Measurements from ENCODE around the gene SP5. TPM values are rescaled to one million over a fixed set of nuclear protein-coding genes. Genes with fewer than 3 reads are reported as not detected.

The SP5 gene
- total and polyA plus RNA-seq, 4 donors = 0.05 to 1.6 (median 1.2) TPM

DNA sequence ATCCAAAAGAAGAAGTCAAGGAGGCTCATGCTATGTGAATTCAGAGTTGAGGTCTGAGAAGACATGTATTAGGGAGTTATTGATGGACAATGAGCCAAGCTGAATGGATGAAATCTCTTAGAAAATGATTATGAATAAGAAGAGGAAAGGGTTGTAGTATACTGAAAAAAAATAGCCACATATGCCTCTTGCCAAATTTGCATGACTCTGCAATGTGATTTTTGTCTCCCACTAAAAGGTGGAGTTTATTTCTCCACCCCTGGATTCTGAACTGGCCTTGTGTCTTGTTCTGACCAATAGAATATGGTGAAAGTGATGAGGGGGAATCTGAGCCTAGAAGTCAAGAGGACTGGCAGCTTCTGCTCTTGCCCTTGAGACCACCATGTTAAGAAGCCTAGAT lies 46.4 kb downstream of the SP5 start (continued):
- TF ChIP-seq, protein P1, sequence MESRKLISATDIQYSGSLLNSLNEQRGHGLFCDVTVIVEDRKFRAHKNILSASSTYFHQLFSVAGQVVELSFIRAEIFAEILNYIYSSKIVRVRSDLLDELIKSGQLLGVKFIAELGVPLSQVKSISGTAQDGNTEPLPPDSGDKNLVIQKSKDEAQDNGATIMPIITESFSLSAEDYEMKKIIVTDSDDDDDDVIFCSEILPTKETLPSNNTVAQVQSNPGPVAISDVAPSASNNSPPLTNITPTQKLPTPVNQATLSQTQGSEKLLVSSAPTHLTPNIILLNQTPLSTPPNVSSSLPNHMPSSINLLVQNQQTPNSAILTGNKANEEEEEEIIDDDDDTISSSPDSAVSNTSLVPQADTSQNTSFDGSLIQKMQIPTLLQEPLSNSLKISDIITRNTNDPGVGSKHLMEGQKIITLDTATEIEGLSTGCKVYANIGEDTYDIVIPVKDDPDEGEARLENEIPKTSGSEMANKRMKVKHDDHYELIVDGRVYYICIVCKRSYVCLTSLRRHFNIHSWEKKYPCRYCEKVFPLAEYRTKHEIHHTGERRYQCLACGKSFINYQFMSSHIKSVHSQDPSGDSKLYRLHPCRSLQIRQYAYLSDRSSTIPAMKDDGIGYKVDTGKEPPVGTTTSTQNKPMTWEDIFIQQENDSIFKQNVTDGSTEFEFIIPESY (IDR thresholded peaks at IDR 0.05) = no peak
- TF ChIP-seq HNF4G (IDR thresholded peaks at IDR 0.05) = no peak
- TF ChIP-seq, protein P2, sequence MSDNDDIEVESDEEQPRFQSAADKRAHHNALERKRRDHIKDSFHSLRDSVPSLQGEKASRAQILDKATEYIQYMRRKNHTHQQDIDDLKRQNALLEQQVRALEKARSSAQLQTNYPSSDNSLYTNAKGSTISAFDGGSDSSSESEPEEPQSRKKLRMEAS (IDR thresholded peaks at IDR 0.05) = no peak
- no peak for TF ChIP-seq FOXA1 (IDR thresholded peaks at IDR 0.05)

DNA sequence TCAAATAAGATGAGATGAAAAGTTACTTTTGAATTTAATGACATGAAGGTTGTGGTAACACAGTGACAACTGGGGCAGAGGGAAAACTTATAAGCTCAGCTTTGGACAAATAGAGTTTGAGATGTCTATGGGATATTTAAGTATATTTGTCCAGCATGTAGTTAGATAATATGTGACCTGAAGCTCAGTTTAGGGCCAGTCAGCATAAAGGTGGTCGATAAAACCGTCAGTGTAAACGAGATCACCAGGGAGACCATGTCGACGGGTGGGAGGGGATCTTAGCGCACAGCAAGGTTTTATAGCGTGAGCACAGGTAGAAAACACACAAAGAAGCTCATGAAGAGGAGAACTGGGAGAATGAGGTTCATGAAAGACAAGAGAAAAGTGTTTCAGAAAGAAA lies 47.6 kb downstream of the SP5 start:
- Histone ChIP-seq H3K9ac (ENCODE audit: low read depth in 1 of 2, low read length in 2 of 2) (no peak overlapping the region), H3K9me3 (ENCODE audit: control insufficient read depth in 4 of 4, low read length in 3 of 4) (no peaks in the 10 kb centered on the region), H3K27ac (ENCODE audit: low read depth in 1 of 2, low read length in 2 of 2) (no peak overlapping the region), H3K36me3 (ENCODE audit: control insufficient read depth in 4 of 4, insufficient read depth in 3 of 4, low read depth in 1 of 4, low read length in 3 of 4) (no peaks in the 10 kb centered on the region), H3K27me3 (ENCODE audit: control insufficient read depth in 4 of 4, insufficient read depth in 4 of 4, low read length in 3 of 4) (no peaks in the 10 kb centered on the region), H3K4me3 (ENCODE audit: low read depth in 1 of 3, low read length in 3 of 3) (no peak overlapping the region), H3K4me1 (ENCODE audit: control insufficient read depth in 4 of 4, insufficient read depth in 4 of 4, low read length in 3 of 4) (peaks cover 0 to 2% (median 1%) of the 10 kb centered on the region in 4 donors)
- WGBS = 78% methylated on average over 7 of the region's 7 CpGs
- DNase-seq (ENCODE audit: low spot score) = no peak
- TF ChIP-seq HNF4G (IDR thresholded peaks at IDR 0.05) (no peak), FOXA1 (IDR thresholded peaks at IDR 0.05) (no peak), TAF1 (conservative IDR thresholded peaks at IDR 0.05) (no peak), JUND (IDR thresholded peaks at IDR 0.05) (no peak), GABPA (IDR thresholded peaks at IDR 0.05 in 1 of 2, conservative IDR thresholded peaks at IDR 0.05 in 1 of 2) (no peak), RAD21 (IDR thresholded peaks at IDR 0.05) (no peak), FOXA2 (IDR thresholded peaks at IDR 0.05) (no peak), NR2F2 (IDR thresholded peaks at IDR 0.05) (no peak)
- TF ChIP-seq, protein P3, sequence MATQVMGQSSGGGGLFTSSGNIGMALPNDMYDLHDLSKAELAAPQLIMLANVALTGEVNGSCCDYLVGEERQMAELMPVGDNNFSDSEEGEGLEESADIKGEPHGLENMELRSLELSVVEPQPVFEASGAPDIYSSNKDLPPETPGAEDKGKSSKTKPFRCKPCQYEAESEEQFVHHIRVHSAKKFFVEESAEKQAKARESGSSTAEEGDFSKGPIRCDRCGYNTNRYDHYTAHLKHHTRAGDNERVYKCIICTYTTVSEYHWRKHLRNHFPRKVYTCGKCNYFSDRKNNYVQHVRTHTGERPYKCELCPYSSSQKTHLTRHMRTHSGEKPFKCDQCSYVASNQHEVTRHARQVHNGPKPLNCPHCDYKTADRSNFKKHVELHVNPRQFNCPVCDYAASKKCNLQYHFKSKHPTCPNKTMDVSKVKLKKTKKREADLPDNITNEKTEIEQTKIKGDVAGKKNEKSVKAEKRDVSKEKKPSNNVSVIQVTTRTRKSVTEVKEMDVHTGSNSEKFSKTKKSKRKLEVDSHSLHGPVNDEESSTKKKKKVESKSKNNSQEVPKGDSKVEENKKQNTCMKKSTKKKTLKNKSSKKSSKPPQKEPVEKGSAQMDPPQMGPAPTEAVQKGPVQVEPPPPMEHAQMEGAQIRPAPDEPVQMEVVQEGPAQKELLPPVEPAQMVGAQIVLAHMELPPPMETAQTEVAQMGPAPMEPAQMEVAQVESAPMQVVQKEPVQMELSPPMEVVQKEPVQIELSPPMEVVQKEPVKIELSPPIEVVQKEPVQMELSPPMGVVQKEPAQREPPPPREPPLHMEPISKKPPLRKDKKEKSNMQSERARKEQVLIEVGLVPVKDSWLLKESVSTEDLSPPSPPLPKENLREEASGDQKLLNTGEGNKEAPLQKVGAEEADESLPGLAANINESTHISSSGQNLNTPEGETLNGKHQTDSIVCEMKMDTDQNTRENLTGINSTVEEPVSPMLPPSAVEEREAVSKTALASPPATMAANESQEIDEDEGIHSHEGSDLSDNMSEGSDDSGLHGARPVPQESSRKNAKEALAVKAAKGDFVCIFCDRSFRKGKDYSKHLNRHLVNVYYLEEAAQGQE (IDR thresholded peaks at IDR 0.05) = no peak

DNA sequence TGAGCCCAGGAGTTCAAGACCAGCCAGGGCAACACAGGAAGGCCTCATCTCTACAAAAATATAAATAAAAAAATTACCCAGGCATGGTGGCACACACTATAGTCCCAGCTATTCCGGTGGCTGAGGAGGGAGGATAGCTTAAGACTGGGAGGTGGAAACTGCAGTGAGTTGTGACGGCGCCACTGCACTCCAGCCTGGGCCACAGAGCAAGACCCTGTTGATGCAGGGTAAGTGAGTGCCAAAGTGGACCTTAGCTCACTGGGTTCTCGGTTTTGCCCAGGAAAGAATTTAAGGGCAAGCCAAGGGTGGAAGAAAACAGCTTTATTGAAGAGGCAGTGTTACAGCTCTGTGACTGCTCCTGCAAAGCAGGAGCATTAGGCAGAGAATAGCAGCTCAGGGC lies 48.1 kb downstream of the SP5 start:
- WGBS = 96% methylated on average over 4 of the region's 4 CpGs
- no peaks in the 10 kb centered on the region for H3K27me3 ChIP-seq (ENCODE audit: control insufficient read depth in 4 of 4, insufficient read depth in 4 of 4, low read length in 3 of 4)

More for the DNA sequence above, 48.1 kb downstream of the SP5 start:
- no peaks in the 10 kb centered on the region for H3K36me3 ChIP-seq (ENCODE audit: control insufficient read depth in 4 of 4, insufficient read depth in 3 of 4, low read depth in 1 of 4, low read length in 3 of 4)
- H3K4me3 ChIP-seq (ENCODE audit: low read depth in 1 of 3, low read length in 3 of 3) = no peak overlapping the region
- H3K9me3 ChIP-seq (ENCODE audit: control insufficient read depth in 4 of 4, low read length in 3 of 4) = no peaks in the 10 kb centered on the region
- H3K27ac ChIP-seq (ENCODE audit: low read depth in 1 of 2, low read length in 2 of 2) = no peak overlapping the region
- no peak for DNase-seq (ENCODE audit: low spot score)
- H3K4me1 ChIP-seq (ENCODE audit: control insufficient read depth in 4 of 4, insufficient read depth in 4 of 4, low read length in 3 of 4) = peaks cover 0 to 2% (median 1%) of the 10 kb centered on the region in 4 donors
- H3K9ac ChIP-seq (ENCODE audit: low read depth in 1 of 2, low read length in 2 of 2) = no peak overlapping the region
- no peak for TF ChIP-seq FOXA2 (IDR thresholded peaks at IDR 0.05)
- TF ChIP-seq, protein P2 (IDR thresholded peaks at IDR 0.05) = no peak

Measured in liver (tissue), 9 donors.